Colonic mucosa (tissue), 4 donors: ENCODE measurements around the gene HSD3B1. TPM values are rescaled to one million over a fixed set of nuclear protein-coding genes. Genes with fewer than 3 reads are reported as not detected.
"Not testable (repeated sequence)": the region's sequence is repeated elsewhere in the genome, so short reads cannot be mapped to it uniquely, and the experiment has no call there.

Experiments used
- DNase-seq: peaks from one replicate; pipeline ENCODE4 v3.0.0-alpha.2; 2020
- H3K27ac ChIP-seq: fragments of 200-600 bp; one replicate; pipeline ENCODE4 v1.8.0; 2021
- H3K27me3 ChIP-seq: fragments of 200-600 bp; one replicate; pipeline ENCODE4 v1.8.0; 2021
- H3K36me3 ChIP-seq: fragments of 200-600 bp; one replicate; pipeline ENCODE4 v1.8.0; 2021
- H3K4me1 ChIP-seq: fragments of 200-600 bp; one replicate; pipeline ENCODE4 v1.8.0; 2021; ENCODE audit warnings: mild to moderate bottlenecking
- H3K4me3 ChIP-seq: fragments of 200-600 bp; one replicate; pipeline ENCODE4 v1.8.0; 2021
- H3K9ac ChIP-seq, 2 donors: one replicate each; pipeline ENCODE4 v1.7.0; 2013; ENCODE audit warnings: control low read depth in 2 of 2, low read depth in 2 of 2, low read length in 2 of 2
- H3K9me3 ChIP-seq: fragments of 200-600 bp; one replicate; pipeline ENCODE4 v1.8.0; 2021
- CTCF ChIP-seq: fragments of 200-600 bp; IDR thresholded peaks from one replicate; pipeline ENCODE4 v1.8.0; 2022; ENCODE audit warnings: antibody characterized with exemption, mild to moderate bottlenecking
- intact Hi-C: fragments of 100-400 bp; cut with DNase I; formaldehyde crosslinking; loops from one replicate; pipeline ENCODE4 v1.14.1; 2022
- total RNA-seq, 2 donors: library from RNA; stranded (reverse); fragmentation: NEBNext Ultra II Directional in 1 of 2; extraction: Animal tissue kit (Norgen Biotek cat#: 25700) in 1 of 2; gene quantifications; one replicate each; pipeline ENCODE4 v1.2.1, GENCODE V29; 2021
- donor health status: healthy.
- donor health status: DM: no; HTN: no; CAD: no.
- donor health status: DM: no; HTN: no; CAD: no.

The HSD3B1 gene
- total RNA-seq, 2 donors from 2014 or later: 0.72 TPM; not detected in 1

DNA sequence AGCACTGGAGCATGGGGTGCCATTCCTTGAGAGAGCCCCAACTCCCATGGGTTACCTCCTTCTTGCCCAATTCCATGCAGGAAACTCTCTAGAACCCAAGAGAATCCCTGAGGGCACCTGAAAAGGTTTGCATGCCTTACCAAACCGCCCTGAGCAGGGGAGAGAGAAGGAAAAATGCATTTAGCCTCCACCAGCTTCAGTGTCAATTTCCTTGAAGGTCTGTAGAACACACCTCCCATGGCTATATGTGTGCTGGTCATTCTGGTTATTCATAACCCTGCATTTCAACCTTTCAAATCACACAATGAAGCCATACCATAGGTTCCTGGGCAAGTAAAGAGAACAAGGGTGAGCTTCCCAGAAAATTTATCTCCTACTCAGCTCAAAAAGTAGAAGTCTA, 39.6 kb downstream of the HSD3B1 start:
- Histone ChIP-seq H3K27me3 (no peaks in the 10 kb centered on the region), H3K4me3 (no peak overlapping the region), H3K9ac (no peak overlapping the region), H3K9me3 (no peaks in the 10 kb centered on the region), H3K36me3 (no peaks in the 10 kb centered on the region), H3K27ac (no peak overlapping the region), H3K4me1 (no peaks in the 10 kb centered on the region)
- DNase-seq: no peak
- intact Hi-C loops: no loop called here
- no peak for TF ChIP-seq CTCF

DNA sequence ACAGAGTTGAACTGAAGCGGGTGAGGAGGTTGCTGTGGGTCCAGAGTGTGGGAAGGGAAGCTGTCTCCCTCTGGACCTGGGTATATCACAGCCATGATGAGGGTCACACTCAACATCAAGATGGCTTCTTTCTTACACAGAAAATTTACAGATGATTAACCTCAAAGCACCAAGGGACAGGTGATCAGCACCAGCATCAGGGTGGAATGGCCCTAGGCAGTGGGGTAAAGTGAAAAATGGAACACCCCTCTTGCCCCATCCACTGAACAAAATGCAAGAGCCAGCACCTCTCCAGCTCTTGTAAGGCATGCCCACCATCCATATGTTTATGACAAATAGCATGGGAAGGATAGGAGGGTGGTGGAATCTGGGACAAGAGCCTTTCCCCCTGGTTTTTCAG, 40.3 kb downstream of the HSD3B1 start:
- Histone ChIP-seq H3K4me1 (no peaks in the 10 kb centered on the region), H3K27ac (no peak overlapping the region), H3K9ac (no peak overlapping the region), H3K36me3 (no peaks in the 10 kb centered on the region), H3K9me3 (no peaks in the 10 kb centered on the region), H3K27me3 (no peaks in the 10 kb centered on the region), H3K4me3 (no peak overlapping the region)
- intact Hi-C loops: no loop called here
- no peak for TF ChIP-seq CTCF
- DNase-seq: no peak

- intact Hi-C loops: no loop called here
- Histone ChIP-seq H3K9ac (no peak overlapping the region), H3K9me3 (no peaks in the 10 kb centered on the region), H3K36me3 (no peaks in the 10 kb centered on the region), H3K27me3 (no peaks in the 10 kb centered on the region), H3K4me3 (no peak overlapping the region), H3K27ac (no peak overlapping the region), H3K4me1 (no peaks in the 10 kb centered on the region)
- no peak for TF ChIP-seq CTCF
- no peak for DNase-seq
Observed at GRCh38 chr1:119547805-119548204, 40.8 kb downstream of the HSD3B1 start.

DNA sequence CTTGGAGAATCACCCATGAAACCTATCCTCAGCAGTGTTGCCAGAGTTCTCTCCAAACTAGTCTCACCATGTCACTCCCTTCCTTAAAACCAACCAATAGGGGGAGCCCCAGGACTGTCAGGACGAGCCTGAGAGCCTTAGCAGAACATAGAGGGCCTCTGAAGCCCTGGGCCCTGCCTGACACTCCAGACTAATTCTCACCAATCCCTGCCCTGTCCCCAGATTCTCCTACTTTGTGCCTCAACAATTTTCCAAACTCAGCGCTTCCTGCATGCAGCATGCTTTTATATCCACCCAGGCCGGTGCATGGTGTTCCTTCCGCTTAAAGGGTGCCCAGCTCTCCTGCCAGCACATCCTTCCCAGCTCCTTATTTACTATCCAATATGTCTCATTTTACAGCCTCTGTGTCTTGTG, 42.7 kb downstream of the HSD3B1 start:
- no peak overlapping the region for H3K9ac ChIP-seq
- peak; percentile 72 for DNase-seq
- H3K9me3 ChIP-seq: no peaks in the 10 kb centered on the region
- intact Hi-C loops: no loop called here
- no peak overlapping the region for H3K27ac ChIP-seq
- H3K4me3 ChIP-seq: no peak overlapping the region
- no peaks in the 10 kb centered on the region for H3K36me3 ChIP-seq
- H3K4me1 ChIP-seq: no peaks in the 10 kb centered on the region
- peak; percentile 48 for TF ChIP-seq CTCF
- no peaks in the 10 kb centered on the region for H3K27me3 ChIP-seq

DNA sequence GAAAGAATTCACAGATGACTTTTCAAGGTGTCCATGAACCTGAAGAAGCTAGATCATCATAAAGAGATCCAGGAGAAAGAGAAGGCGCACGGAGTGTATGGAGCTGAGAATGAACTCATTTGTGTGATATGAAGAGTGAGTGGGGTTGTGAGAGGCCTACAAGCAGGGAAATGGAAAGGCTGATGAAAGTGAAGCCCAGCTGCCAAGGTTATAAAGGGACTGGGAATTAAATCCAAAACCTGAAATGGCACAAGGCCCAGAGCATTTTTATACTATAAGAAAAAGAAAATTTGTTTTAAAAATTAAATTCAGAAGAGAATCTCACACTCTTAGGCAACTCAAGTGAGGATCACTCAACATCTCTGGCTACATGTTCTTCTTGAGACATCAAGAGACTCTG, 43.4 kb downstream of the HSD3B1 start:
- no peak for TF ChIP-seq CTCF
- DNase-seq: no peak

DNA sequence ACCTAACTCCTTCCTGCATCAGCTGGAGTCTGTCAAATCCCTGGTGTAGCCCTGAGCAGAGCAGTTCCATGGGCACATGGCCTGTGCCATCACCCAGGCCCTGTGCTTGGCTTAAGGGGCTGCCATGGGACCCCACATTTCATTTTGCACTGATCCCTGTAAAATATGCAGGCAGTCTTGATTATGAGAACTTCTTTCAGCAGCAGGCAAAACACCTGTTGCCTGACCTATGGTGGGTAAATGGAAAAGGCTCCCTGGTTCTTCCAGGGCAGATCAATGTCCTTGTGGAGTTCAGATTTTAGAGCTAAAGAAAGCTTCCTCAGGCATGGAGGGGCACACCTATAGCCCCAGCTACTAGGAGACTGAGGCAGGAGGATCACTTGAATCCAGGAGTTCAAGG, 44.2 kb downstream of the HSD3B1 start:
- Histone ChIP-seq H3K36me3 (no peaks in the 10 kb centered on the region), H3K4me1 (no peaks in the 10 kb centered on the region), H3K9ac (no peak overlapping the region), H3K9me3 (no peaks in the 10 kb centered on the region), H3K4me3 (no peak overlapping the region), H3K27me3 (no peaks in the 10 kb centered on the region), H3K27ac (no peak overlapping the region)
- no peak for TF ChIP-seq CTCF
- intact Hi-C loops: no loop called here
- no peak for DNase-seq

More for the DNA sequence above, 43.4 kb downstream of the HSD3B1 start:
- Histone ChIP-seq H3K4me3 (no peak overlapping the region), H3K4me1 (no peaks in the 10 kb centered on the region), H3K9me3 (no peaks in the 10 kb centered on the region), H3K27ac (no peak overlapping the region), H3K9ac (no peak overlapping the region), H3K27me3 (no peaks in the 10 kb centered on the region), H3K36me3 (no peaks in the 10 kb centered on the region)
- intact Hi-C loops: no loop called here

DNA sequence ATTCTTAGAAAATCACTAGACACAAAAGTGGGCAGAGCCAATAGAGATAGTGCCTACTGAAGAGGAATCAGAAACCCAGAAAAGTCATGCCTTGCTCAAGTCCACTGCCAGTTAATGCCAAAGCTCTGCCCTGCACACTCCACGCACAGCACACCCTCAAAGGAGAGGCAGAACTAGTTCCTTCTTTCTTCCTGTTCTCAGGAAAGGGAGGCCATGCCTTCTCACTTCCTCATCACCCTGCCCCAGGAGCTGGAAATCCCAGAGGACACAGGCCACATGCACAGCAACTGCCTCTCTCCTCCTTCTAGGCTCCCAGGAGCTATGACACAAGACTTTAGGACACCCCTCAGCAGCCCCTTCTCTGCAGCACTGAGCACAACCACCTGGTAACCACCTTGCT, 45.6 kb downstream of the HSD3B1 start:
- H3K9me3 ChIP-seq, H3K4me1 ChIP-seq, H3K36me3 ChIP-seq, H3K27me3 ChIP-seq, intact Hi-C loops, H3K27ac ChIP-seq, H3K4me3 ChIP-seq, H3K9ac ChIP-seq, DNase-seq: not testable (repeated sequence)

GRCh38 chr1:119553302-119554071, 46.5 kb downstream of the HSD3B1 start:
- intact Hi-C loops: not testable (repeated sequence)

More at GRCh38 chr1:119553302-119554071, 46.5 kb downstream of the HSD3B1 start:
- not testable (repeated sequence) for H3K4me1 ChIP-seq, H3K9ac ChIP-seq, H3K9me3 ChIP-seq, DNase-seq, H3K27me3 ChIP-seq, H3K4me3 ChIP-seq, H3K36me3 ChIP-seq, H3K27ac ChIP-seq
